WTC11 (cell line): ENCODE data around the gene METTL21A. TPM values are rescaled to one million over a fixed set of nuclear protein-coding genes. Genes with fewer than 3 reads are reported as not detected.

Source experiments
- AR ChIP-seq: fragments of 250-450 bp; sonication (Bioruptor Pico); IDR thresholded peaks from 2 replicates; pipeline ENCODE4 v1.9.0; 2021; ENCODE audit warnings: mild to moderate bottlenecking
- ARID4B ChIP-seq: sonication (generic); formaldehyde crosslinking; IDR thresholded peaks from 2 replicates; pipeline ENCODE4 v1.8.0; 2023; ENCODE audit warnings: missing genetic modification reagents, mild to moderate bottlenecking, borderline replicate concordance
- CBFB ChIP-seq: sonication (generic); formaldehyde crosslinking; IDR thresholded peaks from 2 replicates; pipeline ENCODE4 v1.8.1; 2022; ENCODE audit warnings: mild to moderate bottlenecking, low read depth, missing genetic modification reagents
- FOXP1 ChIP-seq: sonication (generic); formaldehyde crosslinking; IDR thresholded peaks from 2 replicates; pipeline ENCODE4 v1.8.0; 2022; ENCODE audit warnings: missing genetic modification reagents, mild to moderate bottlenecking, moderate library complexity, borderline replicate concordance
- GRHL2 ChIP-seq: fragments of 250-450 bp; sonication (Bioruptor Pico); IDR thresholded peaks from 2 replicates; pipeline ENCODE4 v1.8.0; 2022; ENCODE audit warnings: mild to moderate bottlenecking, moderate library complexity; ENCODE audit not compliant: insufficient replicate concordance, severe bottlenecking
- HMGXB4 ChIP-seq: sonication (generic); formaldehyde crosslinking; IDR thresholded peaks from 2 replicates; pipeline ENCODE4 v1.8.1; 2023; ENCODE audit warnings: mild to moderate bottlenecking, moderate library complexity, missing genetic modification reagents
- MAX ChIP-seq: sonication (generic); formaldehyde crosslinking; IDR thresholded peaks from 2 replicates; pipeline ENCODE4 v1.8.0; 2022; ENCODE audit warnings: mild to moderate bottlenecking, missing genetic modification reagents
- TEAD1 ChIP-seq: sonication (generic); formaldehyde crosslinking; IDR thresholded peaks from 2 replicates; pipeline ENCODE4 v1.8.0; 2022; ENCODE audit warnings: mild to moderate bottlenecking, missing genetic modification reagents
- USF1 ChIP-seq: sonication (generic); formaldehyde crosslinking; IDR thresholded peaks from 2 replicates; pipeline ENCODE4 v1.8.0; 2022; ENCODE audit warnings: mild to moderate bottlenecking, missing genetic modification reagents
- USF2 ChIP-seq: sonication (generic); formaldehyde crosslinking; IDR thresholded peaks from 2 replicates; pipeline ENCODE4 v1.8.1; 2023; ENCODE audit warnings: mild to moderate bottlenecking, missing genetic modification reagents, moderate library complexity
- ZMAT4 ChIP-seq: fragments of 250-450 bp; sonication (Bioruptor Pico); IDR thresholded peaks from 2 replicates; pipeline ENCODE4 v1.9.0; 2021; ENCODE audit warnings: mild to moderate bottlenecking
- ZNF138 ChIP-seq: sonication (generic); formaldehyde crosslinking; conservative IDR thresholded peaks from 2 replicates; pipeline ENCODE4 v1.8.1; 2022; ENCODE audit warnings: mild to moderate bottlenecking, moderate library complexity, missing genetic modification reagents
- ZNF219 ChIP-seq: sonication (generic); formaldehyde crosslinking; IDR thresholded peaks from 2 replicates; pipeline ENCODE4 v1.8.0; 2023; ENCODE audit warnings: missing genetic modification reagents, mild to moderate bottlenecking, borderline replicate concordance
- ZNF281 ChIP-seq: sonication (generic); formaldehyde crosslinking; IDR thresholded peaks from 2 replicates; pipeline ENCODE4 v1.8.0; 2023; ENCODE audit warnings: mild to moderate bottlenecking, missing genetic modification reagents
- ZNF423 ChIP-seq: fragments of 250-450 bp; sonication (Bioruptor Pico); IDR thresholded peaks from 2 replicates; pipeline ENCODE4 v2.1.2; 2022; ENCODE audit warnings: mild to moderate bottlenecking, moderate library complexity
- ZSCAN18 ChIP-seq: fragments of 250-450 bp; sonication (Bioruptor Pico); IDR thresholded peaks from 2 replicates; pipeline ENCODE4 v2.1.2; 2022; ENCODE audit warnings: mild to moderate bottlenecking, moderate library complexity
- total RNA-seq: library from RNA; stranded (reverse); gene quantifications from 3 replicates; pipeline ENCODE4 v1.2.3, GENCODE V29; 2021

The METTL21A gene
- total RNA-seq, 1 experiment from 2014 or later: 56.4 TPM

GRCh38 chr2:207625014-207625907 is at the start of gene METTL21A (continued):
- TF ChIP-seq FOXP1 (CRISPR knock-in tag): peak; percentile 82; the same call in 1 of the 2 replicates
- TF ChIP-seq ZMAT4 (CRISPR knock-in tag): no peak
- peak; percentile 10; the same call in 1 of the 2 replicates for TF ChIP-seq ARID4B
- TF ChIP-seq ZSCAN18 (CRISPR knock-in tag): no peak
- TF ChIP-seq USF2 (CRISPR knock-in tag): peak; percentile 17
- TF ChIP-seq HMGXB4 (CRISPR knock-in tag): peak; percentile 95
- no peak for TF ChIP-seq GRHL2 (CRISPR knock-in tag)
- TF ChIP-seq CBFB (CRISPR knock-in tag): no peak
- TF ChIP-seq AR: no peak
- no peak for TF ChIP-seq ZNF219
- TF ChIP-seq MAX (CRISPR knock-in tag): peak; percentile 86
- TF ChIP-seq ZNF281 (CRISPR knock-in tag): peak; percentile 76; the same call in 1 of the 2 replicates
- TF ChIP-seq USF1 (CRISPR knock-in tag): peak; percentile 71; the same call in 1 of the 2 replicates
- TF ChIP-seq ZNF423 (CRISPR knock-in tag): peak; percentile 81
- 0 out of 2 replicates have a peak, but pooled peaks have one; percentile 32 for TF ChIP-seq TEAD1
- no peak; the same call in 1 of the 2 replicates for TF ChIP-seq ZNF138 (CRISPR knock-in tag)
- TF ChIP-seq, all 79 proteins: peak for 17
